Right atrium auricular region (tissue), 2 donors: Measurements from ENCODE around the gene MUSTN1. TPM values are rescaled to one million over a fixed set of nuclear protein-coding genes. Genes with fewer than 3 reads are reported as not detected.

Experiments
- DNase-seq: peaks from one replicate; pipeline ENCODE4 v3.0.0-alpha.2; 2019; ENCODE audit warnings: low spot score
- H3K27ac ChIP-seq, 2 donors: fragments of 200-600 bp; sonication (generic); 1 replicate in 1 of 2; 2 replicates in 1 of 2; pipeline ENCODE4 v1.5.1; 2016 to 2019
- H3K27me3 ChIP-seq, 2 donors: fragments of 200-600 bp; sonication (generic); one replicate each; pipeline versions ENCODE4 v1.5.1 to v1.6.0; 2017 to 2019
- H3K36me3 ChIP-seq: fragments of 200-600 bp; sonication (generic); one replicate; pipeline ENCODE4 v1.5.1; 2016
- H3K4me1 ChIP-seq, 2 donors: fragments of 200-600 bp; sonication (generic); one replicate each; pipeline versions ENCODE4 v1.5.1 to v1.6.0; 2017 to 2019
- H3K4me3 ChIP-seq, 2 donors: fragments of 200-600 bp; sonication (generic); 1 replicate in 1 of 2; 2 replicates in 1 of 2; pipeline ENCODE4 v1.5.1; 2017 to 2019; ENCODE audit warnings: mild to moderate bottlenecking in 1 of 2, moderate library complexity in 1 of 2
- H3K9me3 ChIP-seq, 2 donors: fragments of 200-600 bp; sonication (generic); one replicate each; pipeline ENCODE4 v1.5.1; 2019
- CTCF ChIP-seq, 2 donors: fragments of 200-600 bp; sonication (generic); IDR thresholded peaks; one replicate each; pipeline ENCODE4 v1.5.1; 2019; ENCODE audit warnings: antibody characterized with exemption in 2 of 2
- total RNA-seq, 2 donors: library from RNA; depleted of rRNA; stranded (reverse); fragments of >200 nt; gene quantifications; one replicate each; pipeline ENCODE4 v1.1.0, GENCODE V29; 2016

MUSTN1 gene
- total RNA-seq, 2 donors from 2014 or later, result 43.8 to 45.0 TPM

- H3K4me1 ChIP-seq, result peaks cover 0 to 46% of the 10 kb centered on the region in 2 donors
- no peak for TF ChIP-seq CTCF (IDR thresholded peaks at IDR 0.05)
- H3K4me3 ChIP-seq, result no peak overlapping the region
- peak overlapping the region; percentile 16 to 47 for H3K27ac ChIP-seq
- H3K27me3 ChIP-seq, result no peaks in the 10 kb centered on the region
- DNase-seq, result peak; percentile 74
- no peaks in the 10 kb centered on the region for H3K9me3 ChIP-seq
- H3K36me3 ChIP-seq, result no peaks in the 10 kb centered on the region
These were observed 3.1 kb downstream of the MUSTN1 start for GRCh38 chr3:52831500-52832301.

- no peak for DNase-seq
- Histone ChIP-seq H3K36me3 (no peaks in the 10 kb centered on the region), H3K9me3 (no peaks in the 10 kb centered on the region), H3K4me3 (no peak within 1 kb of the TSS), H3K4me1 (peaks cover 0 to 36% of the 10 kb centered on the region in 2 donors), H3K27me3 (no peaks in the 10 kb centered on the region), H3K27ac (peak within 1 kb of the TSS in 1 of 2 donors; percentile 47)
- TF ChIP-seq CTCF (IDR thresholded peaks at IDR 0.05), result no peak
These were observed 4.1 kb downstream of the MUSTN1 start, which contains the start of gene ITIH4 for GRCh38 chr3:52830535-52831258. Gene ITIH4, minus strand, starts transcription at chr3:52830672. Its CDS starts 30 bp downstream, at chr3:52830642.

- no peak for TF ChIP-seq CTCF (IDR thresholded peaks at IDR 0.05)
- no peak for DNase-seq
These were observed 4.8 kb downstream of the MUSTN1 start for GRCh38 chr3:52829906-52830463.

GRCh38 chr3:52829482-52829881 lies 5.3 kb downstream of the MUSTN1 start:
- no peak for TF ChIP-seq CTCF (IDR thresholded peaks at IDR 0.05)
- Histone ChIP-seq H3K36me3 (no peaks in the 10 kb centered on the region), H3K27me3 (no peaks in the 10 kb centered on the region), H3K4me3 (no peak overlapping the region), H3K4me1 (peaks cover 0 to 24% of the 10 kb centered on the region in 2 donors), H3K9me3 (no peaks in the 10 kb centered on the region), H3K27ac (no peak overlapping the region)
- no peak for DNase-seq

More at GRCh38 chr3:52829906-52830463, 4.8 kb downstream of the MUSTN1 start:
- H3K36me3 ChIP-seq, result no peaks in the 10 kb centered on the region
- H3K4me3 ChIP-seq, result no peak overlapping the region
- no peaks in the 10 kb centered on the region for H3K27me3 ChIP-seq
- H3K27ac ChIP-seq, result no peak overlapping the region
- H3K4me1 ChIP-seq, result peaks cover 0 to 29% of the 10 kb centered on the region in 2 donors
- no peaks in the 10 kb centered on the region for H3K9me3 ChIP-seq

DNA sequence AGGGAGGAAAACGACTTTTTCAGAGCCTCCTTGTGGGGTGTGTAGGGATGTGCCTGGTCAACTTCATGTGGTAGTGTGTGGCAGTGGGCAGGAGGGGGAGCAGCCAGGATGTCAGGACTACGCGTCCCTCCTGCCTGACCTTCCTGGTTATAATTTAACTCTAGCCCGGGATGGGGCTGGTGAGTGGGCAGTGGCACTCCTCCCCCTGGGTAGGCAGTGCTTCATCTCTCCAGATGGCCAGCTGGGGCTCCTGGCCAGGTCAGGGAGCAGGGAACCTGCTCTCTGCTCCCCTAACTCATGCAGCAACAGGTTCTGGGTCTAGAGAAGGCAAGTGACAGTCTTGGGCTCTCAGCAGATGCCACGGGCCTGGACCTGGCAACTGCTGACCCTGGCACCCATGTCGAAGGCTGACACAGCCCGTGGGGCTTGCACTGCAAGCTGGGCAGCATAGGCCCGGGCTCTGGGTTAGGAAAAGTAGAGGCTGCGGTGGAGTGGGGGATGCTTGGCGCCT lies 6.9 kb downstream of the MUSTN1 start:
- H3K27ac ChIP-seq, result no peak overlapping the region

More for the DNA sequence above, 6.9 kb downstream of the MUSTN1 start:
- Histone ChIP-seq H3K9me3 (no peaks in the 10 kb centered on the region), H3K4me3 (no peak overlapping the region), H3K36me3 (peaks cover 8% of the 10 kb centered on the region), H3K4me1 (peaks cover 0 to 17% of the 10 kb centered on the region in 2 donors), H3K27me3 (no peaks in the 10 kb centered on the region)
- no peak for TF ChIP-seq CTCF (IDR thresholded peaks at IDR 0.05)
- DNase-seq, result no peak
